Stimulated activated naive CD8-positive, alpha-beta T cell treated with anti-CD3 and anti-CD28 coated beads, Interleukin-15, Interleukin-2, amounts not matched to agents 100 ng/mL and 50 ng/mL, for 24 hours (primary cell): ENCODE data around the gene GLIPR2.
"Not testable (repeated sequence)": the region's sequence is repeated elsewhere in the genome, so short reads cannot be mapped to it uniquely, and the experiment has no call there.

ENCODE experiments used
- H3K27ac Mint-ChIP-seq: one replicate; pipeline ENCODE4 v1.8.0; 2021; ENCODE audit warnings: mild to moderate bottlenecking, mixed read lengths
- H3K27me3 Mint-ChIP-seq: one replicate; pipeline ENCODE4 v1.8.0; 2021; ENCODE audit warnings: mixed read lengths
- H3K36me3 Mint-ChIP-seq: one replicate; pipeline ENCODE4 v1.8.0; 2021; ENCODE audit warnings: low read depth, mixed read lengths
- H3K4me1 Mint-ChIP-seq: one replicate; pipeline ENCODE4 v1.8.0; 2021; ENCODE audit warnings: low read depth, mixed read lengths
- H3K4me3 Mint-ChIP-seq: one replicate; pipeline ENCODE4 v1.8.0; 2021; ENCODE audit warnings: mild to moderate bottlenecking, mixed read lengths
- H3K9me3 Mint-ChIP-seq: one replicate; pipeline ENCODE4 v1.8.0; 2021; ENCODE audit warnings: mixed read lengths

GLIPR2 gene

GRCh38 chr9:36146651-36147050 lies 10.1 kb downstream of the GLIPR2 start:
- Mint-ChIP-seq H3K9me3 (peaks cover 13% of the 10 kb centered on the region), H3K4me3 (no peak overlapping the region), H3K27me3 (no peaks in the 10 kb centered on the region), H3K4me1 (peaks cover 90% of the 10 kb centered on the region), H3K27ac (no peak overlapping the region), H3K36me3 (peaks cover 30% of the 10 kb centered on the region)

GRCh38 chr9:36147441-36148175 lies 11.1 kb downstream of the GLIPR2 start:
- Mint-ChIP-seq H3K4me3 (no peak overlapping the region), H3K27ac (no peak overlapping the region), H3K27me3 (no peaks in the 10 kb centered on the region), H3K4me1 (peaks cover 90% of the 10 kb centered on the region), H3K9me3 (peaks cover 13% of the 10 kb centered on the region), H3K36me3 (peaks cover 34% of the 10 kb centered on the region)

- Mint-ChIP-seq H3K9me3 (peaks cover 13% of the 10 kb centered on the region), H3K27me3 (no peaks in the 10 kb centered on the region), H3K4me3 (peak overlapping the region; percentile 13), H3K27ac (no peak overlapping the region), H3K4me1 (peaks cover 90% of the 10 kb centered on the region), H3K36me3 (peaks cover 38% of the 10 kb centered on the region)
These were observed 11.9 kb downstream of the GLIPR2 start for GRCh38 chr9:36148311-36149051.

- Mint-ChIP-seq H3K9me3 (peaks cover 13% of the 10 kb centered on the region), H3K4me3 (peak overlapping the region; percentile 13), H3K27ac (no peak overlapping the region), H3K27me3 (no peaks in the 10 kb centered on the region), H3K4me1 (peaks cover 90% of the 10 kb centered on the region), H3K36me3 (peaks cover 39% of the 10 kb centered on the region)
These were observed 12.7 kb downstream of the GLIPR2 start for GRCh38 chr9:36149197-36149596.

- Mint-ChIP-seq H3K36me3 (peaks cover 29% of the 10 kb centered on the region), H3K9me3 (peaks cover 7% of the 10 kb centered on the region), H3K4me1 (peaks cover 83% of the 10 kb centered on the region), H3K27ac (peak overlapping the region; percentile 91), H3K4me3 (peak overlapping the region; percentile 24), H3K27me3 (no peaks in the 10 kb centered on the region)
These were observed 14.2 kb downstream of the GLIPR2 start for GRCh38 chr9:36150574-36151315.

- H3K9me3 Mint-ChIP-seq: no peaks in the 10 kb centered on the region
- H3K27ac Mint-ChIP-seq: peak overlapping the region; percentile 91
- H3K27me3 Mint-ChIP-seq: no peaks in the 10 kb centered on the region
- peaks cover 75% of the 10 kb centered on the region for H3K4me1 Mint-ChIP-seq
- peaks cover 24% of the 10 kb centered on the region for H3K36me3 Mint-ChIP-seq
- peak overlapping the region; percentile 78 for H3K4me3 Mint-ChIP-seq
These were observed 15.0 kb downstream of the GLIPR2 start for GRCh38 chr9:36151316-36152210.

GRCh38 chr9:36152741-36153438 lies 16.4 kb downstream of the GLIPR2 start:
- Mint-ChIP-seq H3K36me3 (peaks cover 19% of the 10 kb centered on the region), H3K27me3 (no peaks in the 10 kb centered on the region), H3K4me1 (peaks cover 65% of the 10 kb centered on the region), H3K27ac (peak overlapping the region; percentile 72), H3K9me3 (no peaks in the 10 kb centered on the region), H3K4me3 (no peak overlapping the region)

GRCh38 chr9:36153746-36154145 lies 17.2 kb downstream of the GLIPR2 start:
- peaks cover 19% of the 10 kb centered on the region for H3K36me3 Mint-ChIP-seq

GRCh38 chr9:36154331-36154952 lies 17.9 kb downstream of the GLIPR2 start:
- peaks cover 19% of the 10 kb centered on the region for H3K36me3 Mint-ChIP-seq
- H3K27ac Mint-ChIP-seq: peak overlapping the region; percentile 21
- peaks cover 58% of the 10 kb centered on the region for H3K4me1 Mint-ChIP-seq

More at GRCh38 chr9:36153746-36154145, 17.2 kb downstream of the GLIPR2 start:
- H3K27ac Mint-ChIP-seq: no peak overlapping the region
- H3K4me1 Mint-ChIP-seq: peaks cover 62% of the 10 kb centered on the region
- no peaks in the 10 kb centered on the region for H3K27me3 Mint-ChIP-seq
- H3K4me3 Mint-ChIP-seq: no peak overlapping the region
- H3K9me3 Mint-ChIP-seq: no peaks in the 10 kb centered on the region

GRCh38 chr9:36156116-36156515 lies 19.6 kb downstream of the GLIPR2 start:
- no peaks in the 10 kb centered on the region for H3K9me3 Mint-ChIP-seq
- H3K4me1 Mint-ChIP-seq: peaks cover 46% of the 10 kb centered on the region
- H3K4me3 Mint-ChIP-seq: no peak overlapping the region
- H3K27me3 Mint-ChIP-seq: no peaks in the 10 kb centered on the region
- H3K36me3 Mint-ChIP-seq: peaks cover 21% of the 10 kb centered on the region
- H3K27ac Mint-ChIP-seq: no peak overlapping the region

More at GRCh38 chr9:36154331-36154952, 17.9 kb downstream of the GLIPR2 start:
- Mint-ChIP-seq H3K27me3 (no peaks in the 10 kb centered on the region), H3K9me3 (no peaks in the 10 kb centered on the region), H3K4me3 (peak overlapping the region; percentile 4)

- peaks cover 25% of the 10 kb centered on the region for H3K4me1 Mint-ChIP-seq
- no peak overlapping the region for H3K4me3 Mint-ChIP-seq
- H3K27ac Mint-ChIP-seq: no peak overlapping the region
- H3K36me3 Mint-ChIP-seq: peaks cover 14% of the 10 kb centered on the region
- no peaks in the 10 kb centered on the region for H3K9me3 Mint-ChIP-seq
- no peaks in the 10 kb centered on the region for H3K27me3 Mint-ChIP-seq
These were observed 21.6 kb downstream of the GLIPR2 start for GRCh38 chr9:36158122-36158521.

- Mint-ChIP-seq H3K27me3 (no peaks in the 10 kb centered on the region), H3K27ac (no peak overlapping the region), H3K4me3 (no peak overlapping the region), H3K4me1 (peaks cover 17% of the 10 kb centered on the region), H3K36me3 (peaks cover 10% of the 10 kb centered on the region), H3K9me3 (no peaks in the 10 kb centered on the region)
These were observed 22.4 kb downstream of the GLIPR2 start for GRCh38 chr9:36158917-36159316.

- not testable (repeated sequence) for H3K27ac Mint-ChIP-seq, H3K9me3 Mint-ChIP-seq, H3K36me3 Mint-ChIP-seq, H3K4me3 Mint-ChIP-seq, H3K27me3 Mint-ChIP-seq
- peaks cover 12% of the 10 kb centered on the region for H3K4me1 Mint-ChIP-seq
These were observed 23.0 kb downstream of the GLIPR2 start for GRCh38 chr9:36159509-36159908.
